GM19324 (cell line): ENCODE measurements around the gene RBBP4.

ENCODE experiments used
- ATAC-seq: cut with Tn5 transposase; IDR thresholded peaks from one replicate; pipeline ENCODE4 v1.9.1; 2021; ENCODE audit warnings: mild to moderate bottlenecking, moderate library complexity; ENCODE audit not compliant: unreplicated experiment, low FRiP score

The RBBP4 gene

DNA sequence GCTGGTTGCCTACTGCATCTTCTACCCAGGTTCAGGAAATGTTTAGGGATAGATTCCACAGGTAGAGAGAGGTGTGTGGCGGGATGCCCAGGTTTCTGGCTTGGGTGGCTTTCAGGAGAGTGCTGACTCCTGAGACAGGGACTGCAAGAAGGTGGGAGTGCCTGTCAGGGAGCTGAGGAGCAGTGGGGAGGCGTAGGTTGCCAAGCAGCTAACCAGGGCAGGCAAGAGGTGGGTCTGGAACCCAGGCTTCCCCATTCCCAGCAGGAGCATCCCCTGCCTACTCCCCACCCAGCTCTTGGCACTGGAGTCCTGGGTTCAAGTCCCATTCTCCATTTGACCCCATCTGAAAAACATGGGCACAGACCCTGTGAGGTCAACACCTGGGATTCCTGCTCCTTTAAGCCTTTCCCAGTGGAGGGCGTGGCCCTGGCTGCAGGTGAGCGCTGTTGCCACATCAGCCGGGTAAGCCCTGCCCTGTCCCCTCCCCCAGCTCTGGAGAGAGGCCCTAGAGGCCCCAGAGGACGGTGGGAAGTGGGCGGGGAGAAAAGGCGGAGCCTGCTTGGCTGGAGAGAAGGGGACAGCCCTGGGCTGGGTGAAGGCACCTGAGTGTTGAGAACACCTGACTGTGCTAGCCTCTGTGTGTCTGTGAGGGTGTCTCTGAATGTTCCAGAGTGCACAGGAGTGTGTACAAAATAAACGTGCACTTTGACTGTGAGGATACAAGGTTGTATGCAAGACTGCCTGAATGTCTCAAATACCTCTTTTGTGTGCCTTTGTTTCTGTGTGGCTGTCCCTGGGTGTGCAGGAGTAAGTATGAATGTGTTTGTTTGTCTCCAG lies 65.5 kb downstream of the RBBP4 start:
- ATAC-seq = peak; percentile 55

DNA sequence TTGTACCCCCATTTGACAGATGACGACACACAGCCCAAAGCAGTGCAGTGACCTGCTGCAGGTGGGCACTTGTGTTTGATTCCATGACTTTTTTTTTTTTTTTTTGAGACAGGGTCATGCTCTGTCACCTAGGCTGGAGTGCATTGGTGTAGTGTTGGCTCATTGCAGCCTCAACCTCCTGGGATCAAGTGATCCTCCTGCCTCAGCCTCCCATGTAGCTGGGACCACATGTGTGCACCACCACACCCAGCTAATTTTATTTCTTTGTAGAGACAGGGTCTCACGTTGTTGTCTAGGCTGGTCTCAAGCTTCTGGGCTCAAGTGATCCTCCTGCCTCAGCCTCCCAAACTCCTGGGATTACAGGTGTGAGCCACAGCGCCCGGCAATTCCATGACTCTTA lies 66.5 kb downstream of the RBBP4 start:
- ATAC-seq = no peak

DNA sequence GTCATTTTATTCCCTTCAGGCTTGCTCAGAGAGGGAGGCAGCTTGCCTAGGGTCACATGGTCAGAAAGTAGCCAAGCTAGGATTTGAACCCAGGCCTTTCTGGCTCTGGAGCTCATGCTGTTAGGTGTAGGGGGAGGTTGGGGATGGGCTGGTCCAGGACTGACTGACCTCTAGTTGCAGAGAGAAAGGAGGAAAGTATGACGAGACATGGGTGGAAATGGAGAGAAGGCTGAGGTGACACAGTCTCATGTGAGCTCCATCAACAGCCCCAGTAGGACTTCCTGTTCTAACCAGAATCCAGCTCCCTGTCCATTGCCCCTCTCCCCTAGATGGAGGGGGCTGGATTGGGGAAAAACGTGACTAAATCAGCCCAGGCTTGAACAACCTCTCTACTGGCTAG lies 67.0 kb downstream of the RBBP4 start:
- ATAC-seq = no peak

DNA sequence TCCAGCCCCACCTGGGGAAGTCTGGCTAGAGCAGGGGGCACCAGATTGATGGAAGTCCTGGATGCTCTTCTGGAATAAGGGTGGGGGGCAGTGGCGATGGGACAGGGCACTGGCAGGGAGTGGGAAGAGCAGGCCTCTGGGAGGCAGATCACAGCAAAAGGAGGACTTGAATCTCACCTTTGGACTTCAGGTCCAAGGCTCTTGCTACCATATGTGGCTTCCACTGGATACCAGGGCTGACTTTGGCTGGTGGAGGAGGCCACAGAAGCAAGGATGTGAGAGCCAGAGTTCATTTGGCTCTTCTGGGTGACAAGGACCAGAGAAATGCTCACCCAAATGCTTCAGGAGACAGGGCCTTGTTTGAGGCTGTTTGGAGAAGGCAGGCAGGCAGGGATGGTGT lies 67.5 kb downstream of the RBBP4 start:
- ATAC-seq = no peak

DNA sequence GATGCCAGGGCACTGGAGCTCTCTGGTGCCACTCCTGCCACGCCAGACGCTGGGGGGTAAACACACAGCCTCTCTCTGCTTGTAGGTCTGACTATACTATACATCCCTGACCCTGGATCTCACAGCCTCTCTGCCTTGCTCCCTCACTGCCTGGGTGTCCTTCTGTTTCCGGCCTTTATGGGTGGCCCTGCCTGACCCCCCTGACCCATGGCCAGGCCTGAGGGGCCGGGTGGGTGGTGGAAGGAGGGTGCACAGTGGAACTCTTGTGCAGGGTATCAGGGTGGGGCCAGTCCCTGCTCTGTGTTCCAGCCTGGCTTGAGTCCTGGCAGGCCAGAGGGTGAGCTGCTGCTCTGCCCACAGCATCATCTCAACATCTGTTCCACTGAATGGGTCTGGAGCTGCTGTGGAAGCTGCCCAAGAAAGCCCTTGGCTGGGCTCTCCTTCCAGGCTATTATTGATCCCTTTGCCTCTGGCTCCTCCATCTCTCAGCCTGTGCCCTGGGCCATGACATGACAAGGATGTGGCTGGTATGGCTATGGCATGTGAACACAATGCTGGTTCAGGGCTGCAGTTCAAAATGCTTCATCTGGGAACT lies 68.8 kb downstream of the RBBP4 start:
- no peak for ATAC-seq

DNA sequence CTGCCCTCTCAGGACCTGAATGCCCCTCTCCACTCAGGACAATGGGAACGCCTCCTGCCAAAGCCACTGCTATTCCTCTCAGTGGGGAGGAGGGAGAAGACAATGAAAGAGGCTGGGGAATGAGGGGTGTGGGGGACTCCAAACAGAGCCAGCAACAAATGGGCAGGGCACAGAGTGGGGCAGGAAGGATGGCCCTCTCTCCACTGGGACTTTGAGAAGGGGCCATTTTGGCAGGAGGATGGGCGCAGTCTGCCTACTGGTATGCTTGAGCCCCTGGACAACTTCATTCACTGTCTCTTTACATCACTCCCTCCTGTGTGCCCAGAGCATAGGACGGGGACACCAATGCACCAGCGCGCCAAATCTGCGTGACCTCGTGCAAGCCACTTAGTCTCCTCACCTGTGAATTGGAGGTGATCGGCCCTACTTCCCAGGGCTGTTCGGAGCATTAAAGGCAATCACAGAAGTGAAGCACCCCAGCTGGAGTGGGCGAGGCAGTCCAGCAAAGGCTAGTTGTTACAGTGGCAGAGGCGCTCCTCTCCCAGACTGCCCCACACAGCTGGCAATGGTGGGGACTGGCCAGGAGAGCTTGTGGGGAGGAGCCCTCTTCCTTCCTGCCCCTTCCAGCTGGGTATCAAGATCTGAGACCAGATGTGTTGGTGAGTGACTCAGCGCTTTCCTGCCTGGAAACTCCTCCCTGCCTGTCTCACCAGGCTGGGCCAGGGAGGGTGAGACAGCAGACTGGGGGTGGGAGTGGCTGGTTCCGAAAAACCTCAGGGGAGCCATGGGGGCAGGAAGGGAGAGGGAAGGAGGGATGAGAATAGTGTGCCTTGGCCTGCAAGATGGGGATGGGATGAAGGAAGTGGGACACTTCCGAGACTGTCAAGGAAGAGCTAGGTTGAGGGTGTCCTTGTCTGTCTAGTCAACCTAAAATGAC lies 73.9 kb downstream of the RBBP4 start:
- no peak for ATAC-seq

GRCh38 chr1:32725615-32725982 lies 74.6 kb downstream of the RBBP4 start:
- ATAC-seq = no peak

GRCh38 chr1:32727876-32728275 lies 76.9 kb downstream of the RBBP4 start:
- ATAC-seq = no peak

GRCh38 chr1:32728413-32729077 lies 77.5 kb downstream of the RBBP4 start:
- ATAC-seq = no peak

GRCh38 chr1:32729254-32730046 lies 78.4 kb downstream of the RBBP4 start:
- no peak for ATAC-seq

DNA sequence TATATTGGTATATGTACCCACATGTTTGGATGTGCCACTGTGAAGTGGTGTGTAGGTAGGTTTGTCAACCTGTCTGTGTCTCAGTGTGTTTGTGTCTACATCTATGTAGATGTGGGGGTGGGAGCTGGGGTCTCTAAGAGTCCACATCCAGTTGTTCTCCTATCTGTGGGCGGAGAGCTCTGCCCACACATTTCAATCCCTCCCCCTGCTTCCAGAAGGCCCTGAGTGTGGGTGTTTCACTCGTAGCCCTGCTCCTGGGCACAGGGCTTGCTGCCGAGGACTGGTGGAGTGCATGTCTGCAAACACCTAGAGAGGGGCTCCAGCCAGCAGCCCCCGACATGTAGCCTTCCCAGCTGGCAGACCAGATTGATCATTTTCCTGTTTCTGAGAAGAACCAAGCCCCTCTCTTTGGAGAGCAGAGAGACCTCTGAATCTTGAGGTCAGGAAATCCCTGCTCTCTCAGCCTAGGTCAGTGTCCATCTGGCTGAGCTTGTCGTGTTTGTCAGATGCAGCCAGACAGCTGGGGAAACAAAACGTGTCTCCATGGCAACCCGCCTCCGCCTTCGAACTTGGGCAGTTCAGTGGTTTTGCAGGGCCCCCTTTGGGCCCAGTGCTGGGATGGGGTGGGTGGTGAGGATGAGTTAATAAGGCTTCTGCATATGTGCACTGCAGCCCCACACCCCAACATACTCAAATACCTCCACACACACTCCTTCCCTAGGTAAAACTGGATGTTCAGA lies 82.7 kb downstream of the RBBP4 start:
- no peak for ATAC-seq
